ENCODE measurements around the gene CCDC159.

Gene CCDC159

GRCh38 chr19:11399667-11400066 is 53.3 kb downstream of the CCDC159 start (continued):
- TF ChIP-seq ZNF335 (tag by site-specific recombination; conservative IDR thresholded peaks at IDR 0.05) (no peak), ZNF561 (tag by site-specific recombination; IDR thresholded peaks at IDR 0.05; ENCODE audit: borderline replicate concordance) (no peak), ZNF311 (tag by site-specific recombination; IDR thresholded peaks at IDR 0.05; ENCODE audit: borderline replicate concordance) (no peak), ZSCAN16 (tag by site-specific recombination; IDR thresholded peaks at IDR 0.05) (no peak)

DNA sequence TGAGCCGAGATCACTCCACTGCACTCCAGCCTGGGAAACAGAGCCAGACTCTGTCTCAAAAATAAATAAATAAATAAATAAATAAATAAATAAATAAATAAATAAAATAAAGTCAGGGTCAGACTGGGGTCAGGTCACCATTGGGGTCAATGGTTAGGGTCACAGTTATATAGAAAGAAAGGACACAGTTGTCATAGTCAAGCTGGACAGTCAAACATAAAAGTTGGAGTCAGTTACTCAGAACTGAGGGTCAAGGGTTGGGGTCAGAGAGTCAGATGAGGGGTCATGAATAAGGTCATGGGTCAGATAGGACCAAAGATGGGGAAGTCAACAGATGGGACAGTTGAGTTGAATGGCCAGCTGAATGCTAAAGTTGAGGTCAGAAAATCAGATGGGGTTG is 54.5 kb downstream of the CCDC159 start:
- no peak overlapping the region for H3K27ac ChIP-seq (ENCODE audit: extremely low read depth, low read depth, low read length)
- POLR2A ChIA-PET: no interaction called here
- no peaks in the 10 kb centered on the region for H3K36me3 ChIP-seq (ENCODE audit: control insufficient read depth in 2 of 2, insufficient read depth in 1 of 2, low read length in 2 of 2)
- H3K4me1 ChIP-seq (ENCODE audit: control insufficient read depth, insufficient read depth, low read length): no peaks in the 10 kb centered on the region
- H3K9me3 ChIP-seq (ENCODE audit: control insufficient read depth, insufficient read depth, low read depth, low read length): no peaks in the 10 kb centered on the region
- H3K4me3 ChIP-seq (ENCODE audit: low read depth, low read length): no peak overlapping the region
- CTCF ChIA-PET: interaction anchor here (0.6 kb wide), 1 partner anchor 54 kb away, joined by 3 read pairs; the partner anchor contains the start of gene CCDC159
- 0 out of 2 replicates have a peak, but pooled peaks have one; percentile 60 for TF ChIP-seq ZNF791 (tag by site-specific recombination; IDR thresholded peaks at IDR 0.05)
- TF ChIP-seq ZNF19 (tag by site-specific recombination; IDR thresholded peaks at IDR 0.05; ENCODE audit: low read depth): 0 out of 2 replicates have a peak, but pooled peaks have one; percentile 68
- peak; percentile 95 for TF ChIP-seq ZNF560 (tag by site-specific recombination; IDR thresholded peaks at IDR 0.05; ENCODE audit: borderline replicate concordance)
- TF ChIP-seq ZNF266 (tag by site-specific recombination; IDR thresholded peaks at IDR 0.05; ENCODE audit: low read depth): peak; percentile 93
- TF ChIP-seq ZNF76 (tag by site-specific recombination; IDR thresholded peaks at IDR 0.05; ENCODE audit: borderline replicate concordance, low read depth): no peak
- TF ChIP-seq ZSCAN23 (tag by site-specific recombination; IDR thresholded peaks at IDR 0.05): no peak
- peak; percentile 74 for TF ChIP-seq ZBTB8A (tag by site-specific recombination; IDR thresholded peaks at IDR 0.05)
- TF ChIP-seq ZNF426 (tag by site-specific recombination; IDR thresholded peaks at IDR 0.05): peak; percentile 92
- TF ChIP-seq ZNF24 (tag by site-specific recombination; IDR thresholded peaks at IDR 0.05): 0 out of 2 replicates have a peak, but pooled peaks have one; percentile 36
- TF ChIP-seq ZEB2 (tag by site-specific recombination; IDR thresholded peaks at IDR 0.05): 0 out of 2 replicates have a peak, but pooled peaks have one; percentile 11
- TF ChIP-seq, protein P1, sequence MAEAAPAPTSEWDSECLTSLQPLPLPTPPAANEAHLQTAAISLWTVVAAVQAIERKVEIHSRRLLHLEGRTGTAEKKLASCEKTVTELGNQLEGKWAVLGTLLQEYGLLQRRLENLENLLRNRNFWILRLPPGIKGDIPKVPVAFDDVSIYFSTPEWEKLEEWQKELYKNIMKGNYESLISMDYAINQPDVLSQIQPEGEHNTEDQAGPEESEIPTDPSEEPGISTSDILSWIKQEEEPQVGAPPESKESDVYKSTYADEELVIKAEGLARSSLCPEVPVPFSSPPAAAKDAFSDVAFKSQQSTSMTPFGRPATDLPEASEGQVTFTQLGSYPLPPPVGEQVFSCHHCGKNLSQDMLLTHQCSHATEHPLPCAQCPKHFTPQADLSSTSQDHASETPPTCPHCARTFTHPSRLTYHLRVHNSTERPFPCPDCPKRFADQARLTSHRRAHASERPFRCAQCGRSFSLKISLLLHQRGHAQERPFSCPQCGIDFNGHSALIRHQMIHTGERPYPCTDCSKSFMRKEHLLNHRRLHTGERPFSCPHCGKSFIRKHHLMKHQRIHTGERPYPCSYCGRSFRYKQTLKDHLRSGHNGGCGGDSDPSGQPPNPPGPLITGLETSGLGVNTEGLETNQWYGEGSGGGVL (tag by site-specific recombination; IDR thresholded peaks at IDR 0.05): no peak
- peak; percentile 94 for TF ChIP-seq ZNF518A (tag by site-specific recombination; conservative IDR thresholded peaks at IDR 0.05; ENCODE audit: low read depth)
- TF ChIP-seq SP3 (tag by site-specific recombination; IDR thresholded peaks at IDR 0.05): peak; percentile 34
- peak; percentile 96 for TF ChIP-seq ZNF202 (tag by site-specific recombination; IDR thresholded peaks at IDR 0.05; ENCODE audit: borderline replicate concordance)
- TF ChIP-seq MZF1 (tag by site-specific recombination; IDR thresholded peaks at IDR 0.05; ENCODE audit: borderline replicate concordance): peak; percentile 57; the same call in 1 of the 2 replicates
- peak; percentile 47; the same call in 1 of the 2 replicates for TF ChIP-seq ZNF629 (tag by site-specific recombination; IDR thresholded peaks at IDR 0.05)
- peak; percentile 78 for TF ChIP-seq ZNF664 (tag by site-specific recombination; IDR thresholded peaks at IDR 0.05)
- no peak for TF ChIP-seq ZNF544 (tag by site-specific recombination; IDR thresholded peaks at IDR 0.05)
- TF ChIP-seq ZBTB1 (tag by site-specific recombination; IDR thresholded peaks at IDR 0.05): 0 out of 2 replicates have a peak, but pooled peaks have one; percentile 31
- TF ChIP-seq ZNF654 (tag by site-specific recombination; IDR thresholded peaks at IDR 0.05; ENCODE audit: low read depth): peak; percentile 49
- TF ChIP-seq RBAK (tag by site-specific recombination; IDR thresholded peaks at IDR 0.05): 0 out of 2 replicates have a peak, but pooled peaks have one; percentile 52
- TF ChIP-seq ZNF18 (tag by site-specific recombination; IDR thresholded peaks at IDR 0.05): 0 out of 2 replicates have a peak, but pooled peaks have one; percentile 25
- 0 out of 2 replicates have a peak, but pooled peaks have one; percentile 69 for TF ChIP-seq ZNF530 (tag by site-specific recombination; IDR thresholded peaks at IDR 0.05; ENCODE audit: low read depth)
- peak; percentile 55; the same call in 1 of the 2 replicates for TF ChIP-seq ZNF514 (tag by site-specific recombination; IDR thresholded peaks at IDR 0.05)
- peak; percentile 71 for TF ChIP-seq ZXDB (tag by site-specific recombination; IDR thresholded peaks at IDR 0.05)
- TF ChIP-seq SCRT2 (tag by site-specific recombination; IDR thresholded peaks at IDR 0.05): no peak
